H1 (cell line): ENCODE measurements around the gene PLK3. TPM values are rescaled to one million over a fixed set of nuclear protein-coding genes. Genes with fewer than 3 reads are reported as not detected.

ENCODE experiments used
- CEBPB ChIP-seq: IDR thresholded peaks from 2 replicates; pipeline ENCODE4 v1.6.1; 2012; ENCODE audit warnings: low read depth, low read length
- RNF2 ChIP-seq: fragments of 200-900, 300-1000 bp; sonication (generic); IDR thresholded peaks from 2 replicates; pipeline ENCODE4 v1.7.1; 2016; ENCODE audit warnings: borderline replicate concordance, low read depth, mild to moderate bottlenecking, antibody characterized with exemption, low read length; ENCODE audit not compliant: poor library complexity, severe bottlenecking; ENCODE audit errors: missing control alignments
- SIN3A ChIP-seq, 2 experiments: IDR thresholded peaks in 1 of 2; conservative IDR thresholded peaks in 1 of 2; 2 replicates each; pipeline ENCODE4 v1.6.1; 2011 to 2012; ENCODE audit warnings: low read length in 2 of 2, improper control_type of control experiment in 1 of 2, low read depth in 1 of 2, mild to moderate bottlenecking in 1 of 2
- SIRT6 ChIP-seq: IDR thresholded peaks from one replicate; pipeline ENCODE4 v1.7.1; 2012; ENCODE audit warnings: low read length, inconsistent platforms
- TEAD4 ChIP-seq: IDR thresholded peaks from 2 replicates; pipeline ENCODE4 v1.6.1; 2012; ENCODE audit warnings: low read depth, low read length, inconsistent platforms, mixed read lengths
- polyA plus RNA-seq, 7 experiments: library from polyadenylated mRNA; depleted of rRNA in 3 of 7; stranded (reverse) in 5 of 7; unstranded in 2 of 7; fragments of >200 nt in 5 of 7; fragments of 200-250 nt in 2 of 7; gene quantifications; 1 replicate in 5 of 7; 2 replicates in 1 of 7; 4 replicates in 1 of 7; pipeline versions ENCODE4 v1.2.1 to v1.2.3, GENCODE V29; 2011 to 2013; ENCODE audit warnings: missing spikeins in 2 of 7, mixed read lengths in 2 of 7
- total RNA-seq: library from RNA; stranded (reverse); fragmentation: NEBNext Ultra II Directional; extraction: Animal tissue kit (Norgen Biotek cat#: 25700); gene quantifications from 2 replicates; pipeline ENCODE4 v1.2.1, GENCODE V29; 2021

The PLK3 gene
- total and polyA plus RNA-seq, 2 of the 8 experiments (the other 6 are each of a cell fraction or from before 2014, with no cell fraction given): 7.9 to 12.3 TPM

GRCh38 chr1:44842486-44842861, 42.3 kb downstream of the PLK3 start (continued):
- TF ChIP-seq SIN3A (conservative IDR thresholded peaks at IDR 0.05 in 1 of 2, IDR thresholded peaks at IDR 0.05 in 1 of 2; ENCODE audit: low read depth in 1 of 2, low read length in 2 of 2): no peak
- TF ChIP-seq RNF2: no peak
- no peak for TF ChIP-seq CEBPB
- TF ChIP-seq SIRT6: no peak
- TF ChIP-seq TEAD4: no peak
- TF ChIP-seq, all 59 proteins: peak for 0
